GM10266 (cell line): ENCODE data around the gene PGK1.
"Not testable (repeated sequence)": the region's sequence is repeated elsewhere in the genome, so short reads cannot be mapped to it uniquely, and the experiment has no call there.

ENCODE experiments used
- DNase-seq: peaks from one replicate; pipeline ENCODE4 v3.0.0; 2012; ENCODE audit errors: extremely low spot score
- CTCF ChIP-seq: IDR thresholded peaks from 2 replicates; pipeline ENCODE4 v1.5.1; 2012; ENCODE audit warnings: mild to moderate bottlenecking, low read depth; ENCODE audit not compliant: control insufficient read depth, insufficient read depth; ENCODE audit errors: missing control alignments

Gene PGK1

GRCh38 chrX:78116766-78117165 lies 12.7 kb downstream of the PGK1 start:
- DNase-seq = no peak
- no peak for TF ChIP-seq CTCF

- no peak for TF ChIP-seq CTCF
- no peak for DNase-seq
Observed at GRCh38 chrX:78118628-78119027, 14.6 kb downstream of the PGK1 start.

- peak; percentile 12 for TF ChIP-seq CTCF
- DNase-seq = no peak
Observed at GRCh38 chrX:78119521-78120227, 15.6 kb downstream of the PGK1 start.

- DNase-seq = no peak
- no peak for TF ChIP-seq CTCF
Observed at GRCh38 chrX:78123190-78123589, 19.1 kb downstream of the PGK1 start.

GRCh38 chrX:78124307-78124706 lies 20.3 kb downstream of the PGK1 start:
- no peak for DNase-seq
- TF ChIP-seq CTCF = no peak

GRCh38 chrX:78125148-78125547 lies 21.1 kb downstream of the PGK1 start:
- no peak for TF ChIP-seq CTCF
- DNase-seq = no peak

- DNase-seq = not testable (repeated sequence)
Observed at GRCh38 chrX:78125781-78126180, 21.7 kb downstream of the PGK1 start.

- no peak for TF ChIP-seq CTCF
- DNase-seq = no peak
Observed at GRCh38 chrX:78129714-78130113, 25.7 kb downstream of the PGK1 start.
